ENCODE measurements around the gene MYD88.

MYD88 gene

DNA sequence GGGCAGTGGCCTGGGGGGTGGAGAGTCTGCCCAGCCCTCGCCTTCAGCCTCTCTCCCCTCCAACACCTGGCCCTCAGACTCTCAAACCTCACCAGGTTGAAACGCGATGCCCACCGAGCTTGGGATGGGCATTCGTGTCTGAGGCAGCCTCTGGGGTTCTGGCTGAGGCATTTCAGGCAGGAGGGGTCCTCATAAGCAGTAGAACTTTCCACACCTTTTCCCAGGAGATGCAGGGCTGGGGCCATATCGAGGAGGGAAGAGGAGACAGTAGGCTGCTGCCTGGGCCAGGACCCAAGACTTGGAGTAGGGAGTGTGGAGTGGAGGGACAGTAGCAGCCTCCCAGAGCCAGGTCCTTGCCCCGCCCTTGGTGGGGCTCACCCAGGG is 26.1 kb upstream of the MYD88 start:
- DNase-seq (ENCODE audit: low spot score): no peak

DNA sequence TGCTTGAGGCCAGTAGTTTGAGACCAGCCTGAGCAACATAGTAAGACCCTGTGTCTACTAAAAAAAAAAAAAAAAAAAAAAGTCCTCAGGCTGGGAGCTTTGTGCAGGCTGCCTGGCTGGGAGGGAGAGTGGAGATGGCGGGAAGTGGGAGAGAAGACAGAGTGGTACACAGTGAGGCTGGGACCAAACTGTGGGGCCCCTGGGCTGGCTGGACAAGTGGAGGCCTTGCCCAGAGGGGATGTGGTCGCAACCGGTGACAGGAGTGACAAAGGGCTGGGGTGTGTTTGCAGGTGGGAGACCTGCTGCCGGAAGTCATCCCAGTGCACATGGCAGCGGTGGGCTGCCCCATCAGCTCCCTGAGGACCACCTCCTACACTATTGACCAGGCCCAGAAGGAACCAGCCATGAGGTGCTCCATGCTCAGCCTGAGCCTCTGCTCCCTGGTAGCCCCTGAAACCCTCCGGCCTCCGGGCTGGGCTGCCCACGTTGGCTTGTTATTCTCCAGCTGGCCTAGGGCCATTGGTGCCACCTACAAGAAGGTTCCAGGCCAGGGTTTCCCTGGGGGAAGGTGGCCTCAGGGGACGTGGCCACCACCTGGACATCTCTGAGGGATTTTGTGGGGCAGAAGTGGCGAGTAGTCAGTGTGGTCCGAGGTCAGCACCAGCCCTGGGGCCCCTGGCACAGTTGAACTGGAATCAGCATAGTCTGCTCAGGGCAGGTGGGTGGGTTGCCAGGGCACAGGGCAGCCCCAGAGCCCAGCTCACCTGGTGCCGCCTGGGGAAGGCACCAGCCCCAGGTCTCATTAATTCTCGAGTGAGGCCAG is 24.2 kb upstream of the MYD88 start:
- DNase-seq (ENCODE audit: low spot score): no peak

DNA sequence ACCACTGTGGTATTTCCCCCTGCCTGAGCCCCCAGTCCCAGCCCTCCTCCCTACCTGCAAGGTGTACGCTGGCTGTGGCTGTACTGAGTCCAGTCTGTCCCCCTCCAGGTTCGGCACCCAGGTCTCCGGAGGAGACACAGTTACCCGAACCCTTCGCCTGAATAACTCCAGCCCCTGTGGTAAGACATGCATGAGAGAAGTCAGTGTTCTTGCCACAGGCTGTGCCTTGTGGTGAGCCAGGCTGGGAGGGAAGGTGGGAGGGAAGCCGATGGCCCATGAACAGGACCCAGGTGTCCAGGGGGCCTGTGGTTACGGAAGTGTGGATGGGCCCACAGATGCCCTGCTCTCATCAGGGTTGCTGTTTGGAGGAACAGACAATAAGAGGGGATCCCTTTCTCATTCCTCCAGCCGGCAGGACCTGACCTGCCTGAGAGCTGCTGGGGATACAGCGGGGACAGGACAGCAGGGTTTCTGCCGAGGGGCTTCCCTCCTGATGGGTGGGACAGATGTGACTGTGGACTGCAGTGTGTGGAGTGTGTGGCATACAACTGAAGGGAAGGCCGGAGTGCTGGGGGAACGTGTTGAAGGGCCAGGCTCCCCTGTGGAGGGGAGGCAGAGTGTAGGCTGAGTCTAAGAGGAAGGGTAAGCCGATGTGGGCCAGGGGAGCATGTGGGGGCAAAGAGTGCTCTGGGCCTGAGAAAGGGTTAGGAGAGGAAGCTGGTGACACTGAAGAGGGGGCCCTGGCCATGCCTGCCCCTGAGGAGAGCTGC is 23.4 kb upstream of the MYD88 start:
- no peak for DNase-seq (ENCODE audit: low spot score)

DNA sequence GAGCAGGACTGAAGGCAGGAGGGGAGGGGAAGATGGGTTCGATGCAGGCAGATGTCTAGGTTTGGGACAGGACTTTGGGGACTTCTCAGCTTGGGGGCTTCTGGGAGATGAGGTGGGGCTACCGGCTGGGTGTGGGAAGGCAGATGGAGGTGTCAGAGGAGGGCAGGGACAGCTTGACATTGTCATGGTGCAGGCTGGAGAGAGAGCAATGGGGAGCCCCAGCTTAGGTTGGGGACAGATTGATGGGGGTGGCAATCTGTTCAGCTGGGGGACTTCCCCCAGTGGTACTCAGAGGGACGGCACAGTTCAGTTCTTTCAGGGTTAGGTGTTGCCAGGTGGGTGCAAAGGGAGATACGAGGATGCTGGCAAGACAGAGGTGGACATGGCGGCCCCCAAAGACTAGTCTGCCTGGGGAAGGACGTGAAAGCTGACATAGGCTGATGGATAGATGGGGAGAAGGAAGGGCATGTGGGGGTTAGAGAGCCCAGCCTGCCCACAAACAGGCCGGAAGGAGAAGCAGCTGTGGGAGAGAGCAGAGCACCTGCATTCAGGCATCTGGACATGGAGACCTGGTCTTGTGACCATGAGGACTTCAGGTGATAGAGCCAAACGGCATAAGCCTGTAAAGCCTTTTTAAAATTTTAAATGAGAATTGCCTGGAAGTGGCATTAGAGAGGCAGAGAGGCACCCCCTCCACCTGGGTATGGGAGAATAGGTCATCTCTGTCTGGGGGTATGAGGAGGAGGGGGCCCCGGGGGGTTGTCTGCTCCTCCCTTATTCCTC is 22.6 kb upstream of the MYD88 start:
- no peak for DNase-seq (ENCODE audit: low spot score)

DNA sequence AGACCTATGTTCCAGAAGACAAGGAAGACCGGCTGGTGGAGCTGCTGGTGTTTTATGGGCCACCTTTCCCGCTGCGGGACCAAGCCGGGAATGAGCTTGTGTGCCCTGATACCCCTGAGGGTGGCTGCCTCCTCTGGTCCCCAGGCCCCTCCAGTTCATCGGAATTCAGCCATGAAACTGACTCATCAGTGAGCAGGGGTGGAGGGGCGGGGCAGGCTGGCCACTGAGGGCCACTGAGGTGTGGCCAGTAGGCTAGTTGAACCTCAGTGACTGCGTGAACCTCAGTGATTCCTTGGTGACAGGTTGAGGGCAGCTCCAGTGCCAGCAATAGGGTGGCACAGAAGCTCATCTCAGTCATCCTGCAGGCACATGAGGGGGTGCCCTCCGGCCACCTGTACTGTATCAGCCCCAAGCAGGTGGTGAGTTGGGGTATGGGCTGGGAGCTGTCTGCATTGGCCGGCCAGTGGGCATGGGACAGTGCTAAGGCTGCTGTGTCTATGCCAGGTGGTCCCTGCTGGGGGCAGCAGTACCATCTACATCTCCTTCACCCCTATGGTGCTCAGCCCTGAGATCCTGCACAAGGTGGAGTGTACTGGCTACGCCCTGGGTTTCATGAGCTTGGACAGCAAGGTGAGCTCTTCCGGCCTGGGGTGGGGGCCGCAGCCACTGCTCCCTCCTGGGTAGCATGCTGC is 21.8 kb upstream of the MYD88 start:
- DNase-seq (ENCODE audit: low spot score): no peak

DNA sequence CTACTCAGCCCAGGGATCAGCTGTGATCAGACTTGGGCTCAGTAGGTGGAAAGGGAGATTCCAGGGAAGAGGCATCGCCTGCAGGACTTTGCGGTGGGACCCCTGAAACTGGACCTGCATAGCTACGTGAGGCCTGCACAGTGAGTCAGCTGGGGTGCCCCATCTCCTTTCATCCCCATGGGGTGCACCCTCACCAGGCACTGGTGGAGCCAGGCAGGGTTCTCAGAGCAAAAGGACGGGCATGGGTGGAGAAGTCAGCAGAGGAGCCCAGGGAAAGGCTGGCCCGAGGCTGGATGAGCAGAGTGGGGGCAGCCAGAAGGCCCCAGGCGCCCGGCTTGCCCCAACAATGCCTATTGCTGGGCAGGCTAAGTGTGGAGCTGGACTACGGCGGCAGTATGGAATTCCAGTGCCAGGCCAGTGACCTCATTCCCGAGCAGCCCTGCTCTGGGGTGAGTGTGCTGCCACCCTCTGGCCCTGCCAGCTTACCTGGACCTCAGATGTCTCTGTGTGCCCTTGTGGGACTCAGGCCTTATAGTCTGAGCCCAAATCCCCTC is 21.2 kb upstream of the MYD88 start:
- no peak for DNase-seq (ENCODE audit: low spot score)

DNA sequence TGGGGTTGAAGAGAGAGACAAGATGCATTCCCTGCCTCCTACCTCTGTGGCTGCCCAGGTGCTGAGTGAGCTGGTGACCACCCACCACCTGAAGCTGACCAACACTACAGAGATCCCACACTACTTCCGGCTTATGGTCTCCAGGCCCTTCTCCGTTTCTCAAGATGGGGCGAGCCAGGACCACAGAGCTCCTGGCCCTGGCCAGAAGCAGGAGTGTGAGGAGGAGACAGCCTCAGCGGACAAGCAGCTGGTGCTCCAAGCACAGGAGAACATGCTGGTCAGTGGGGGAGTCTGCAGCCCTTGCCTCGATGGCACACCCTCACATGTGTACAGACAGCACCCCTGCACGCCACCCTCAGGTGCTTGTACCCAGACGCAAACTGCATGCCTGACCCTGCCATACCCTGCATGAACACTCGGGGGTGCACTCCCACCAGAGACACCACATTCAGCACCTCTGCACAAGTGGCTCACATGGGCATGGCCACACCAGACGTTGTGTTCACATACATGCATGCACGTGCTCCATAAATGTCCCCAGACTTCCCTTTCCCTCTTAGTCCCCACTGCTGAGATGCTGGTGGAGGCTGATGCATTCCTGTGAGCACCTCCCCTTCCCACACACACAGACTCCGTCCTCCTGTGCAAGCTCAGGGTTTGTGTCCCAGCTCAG is 20.6 kb upstream of the MYD88 start:
- peak; percentile 75 for DNase-seq (ENCODE audit: low spot score)

DNA sequence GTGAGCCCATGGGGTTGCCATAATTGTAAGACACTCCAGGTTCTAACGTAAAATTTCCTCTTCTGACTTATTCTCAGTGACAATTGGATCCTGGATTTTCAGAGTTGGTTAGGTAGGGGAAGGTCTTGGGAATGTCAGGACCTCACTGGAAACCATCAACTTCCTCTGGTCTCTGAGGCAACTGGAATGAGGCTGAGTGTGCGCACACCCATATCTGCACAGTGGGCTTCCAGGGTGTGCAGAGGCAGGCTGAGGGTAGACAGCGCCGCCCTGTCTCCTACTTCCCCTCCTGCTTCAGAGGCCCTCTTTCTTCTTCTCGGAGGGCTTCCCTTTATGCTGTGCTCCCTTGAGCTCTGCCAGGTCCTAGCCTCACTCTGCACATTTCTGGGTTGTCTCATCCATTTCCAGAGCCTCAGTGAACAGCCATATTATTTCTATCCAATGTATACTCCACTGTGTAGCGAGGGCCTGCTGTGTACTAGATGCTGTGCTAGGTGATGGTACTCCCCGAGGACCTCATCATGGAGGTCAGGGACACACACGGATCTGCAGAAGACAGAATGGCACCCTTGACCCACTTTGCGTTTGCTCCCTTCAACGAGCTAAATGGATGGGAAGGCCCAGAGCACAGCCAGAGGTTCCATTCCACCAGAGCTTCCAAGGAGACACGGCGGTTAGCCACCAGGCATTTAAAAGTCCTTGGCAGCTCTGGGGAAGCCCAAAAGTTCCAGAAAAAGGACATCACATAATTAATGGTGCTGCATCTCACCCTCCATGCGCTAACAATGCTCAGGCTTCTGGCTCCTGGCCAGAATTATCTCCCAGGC is 19.8 kb upstream of the MYD88 start:
- DNase-seq (ENCODE audit: low spot score): no peak

DNA sequence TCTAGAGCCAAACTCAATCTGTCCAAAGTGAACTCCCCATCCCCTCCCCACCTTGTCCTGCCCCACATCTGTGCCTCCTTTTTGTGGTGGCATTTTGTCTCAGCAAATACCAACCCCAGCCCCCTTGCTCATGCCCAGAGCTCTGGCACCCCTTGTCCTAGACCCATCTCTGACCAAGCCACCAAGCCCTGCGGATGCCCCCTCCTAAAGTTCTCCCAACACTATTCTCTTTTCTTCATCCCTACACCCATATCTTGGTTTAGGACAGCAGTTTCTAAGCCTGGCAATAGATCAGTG is 19.3 kb upstream of the MYD88 start:
- DNase-seq (ENCODE audit: low spot score): no peak

DNA sequence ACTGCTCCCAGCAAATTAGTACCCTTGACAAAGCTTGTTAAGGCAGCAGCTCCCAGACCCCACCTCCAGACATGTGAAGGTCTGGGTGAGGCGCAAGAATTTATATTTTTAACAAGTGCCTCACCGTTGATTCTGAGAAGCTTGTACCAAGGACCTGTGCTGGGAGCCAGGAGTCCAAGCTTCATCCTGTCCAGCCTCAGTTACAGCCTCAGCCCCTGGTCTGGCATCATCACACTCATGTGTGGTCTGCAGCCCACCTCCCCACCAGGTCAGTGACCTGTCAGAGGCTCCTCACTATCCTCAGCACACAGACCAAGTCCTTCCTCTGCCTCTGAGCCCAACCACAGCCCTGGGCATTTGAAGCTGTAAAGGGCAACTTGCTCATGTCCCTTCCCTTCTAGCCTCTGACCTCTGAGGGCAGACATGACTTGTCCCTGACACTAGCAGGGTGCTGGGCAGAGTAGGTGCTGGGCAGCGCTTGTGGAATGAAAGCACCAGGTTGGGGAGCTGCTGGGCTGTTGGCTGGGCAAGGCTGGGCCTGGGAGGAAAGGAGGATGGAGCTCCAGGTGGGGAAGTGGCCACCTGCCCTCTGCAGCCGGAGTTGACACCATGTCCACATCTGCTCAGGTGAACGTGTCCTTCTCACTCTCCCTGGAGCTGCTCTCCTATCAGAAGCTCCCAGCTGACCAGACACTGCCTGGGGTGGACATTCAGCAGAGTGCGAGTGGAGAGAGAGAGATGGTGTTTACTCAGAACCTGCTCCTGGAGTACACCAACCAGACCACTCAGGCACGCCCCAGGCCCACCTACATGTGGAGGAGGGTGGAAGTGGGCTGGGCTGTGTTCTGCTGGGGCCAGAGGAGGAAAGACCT is 18.4 kb upstream of the MYD88 start:
- no peak for DNase-seq (ENCODE audit: low spot score)

DNA sequence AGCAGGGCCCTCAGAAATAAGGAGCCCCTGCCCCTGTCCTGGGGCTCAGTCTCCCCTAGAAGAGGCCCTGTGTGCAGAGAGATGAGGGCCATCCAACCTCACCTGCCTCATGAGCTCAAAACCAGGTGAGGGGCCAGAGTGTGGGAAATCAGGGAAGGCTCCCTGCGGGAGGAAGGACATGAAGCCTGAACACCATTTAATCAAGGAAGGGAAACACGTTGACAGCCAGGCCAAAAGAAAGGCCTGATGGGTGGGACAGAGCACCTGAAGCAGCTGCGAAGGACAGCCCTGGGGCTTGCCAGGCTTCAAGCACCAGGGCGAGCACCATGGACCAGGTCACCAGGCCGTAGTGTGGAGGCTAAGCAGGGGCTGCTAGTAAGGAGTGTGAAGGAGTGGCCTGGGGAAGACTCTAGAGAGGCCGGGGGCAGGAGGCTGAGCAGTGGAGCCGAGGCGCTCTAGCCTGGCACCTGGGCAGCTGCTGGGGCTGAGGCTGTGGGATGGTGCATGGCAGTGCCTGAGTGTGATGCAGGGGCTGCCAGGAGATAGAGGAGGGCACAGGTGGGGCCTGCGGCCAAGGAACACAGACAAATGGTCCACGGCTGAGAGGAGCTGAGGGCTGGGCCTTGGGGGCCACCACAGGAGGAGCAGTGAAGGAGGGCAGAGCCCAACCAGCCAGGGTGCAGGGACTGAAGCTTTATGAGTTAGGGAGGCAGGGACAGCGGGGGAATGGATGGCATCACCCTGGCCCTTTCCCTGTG is 17.6 kb upstream of the MYD88 start:
- DNase-seq (ENCODE audit: low spot score): no peak

DNA sequence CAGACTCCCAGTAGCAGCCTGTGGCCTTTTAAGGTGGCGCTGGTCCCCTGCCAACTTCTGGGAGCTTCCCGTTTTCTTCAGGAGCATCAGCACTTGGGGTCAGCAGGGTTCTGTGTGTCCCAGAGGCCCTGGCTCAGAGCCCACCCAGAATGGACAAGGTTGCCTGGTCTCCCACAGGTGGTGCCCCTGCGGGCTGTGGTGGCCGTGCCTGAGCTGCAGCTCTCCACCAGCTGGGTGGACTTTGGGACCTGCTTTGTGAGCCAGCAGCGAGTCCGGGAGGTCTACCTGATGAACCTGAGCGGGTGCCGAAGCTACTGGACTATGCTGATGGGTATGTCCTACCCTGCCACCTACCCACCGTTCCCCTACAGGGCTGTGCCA is 17.0 kb upstream of the MYD88 start:
- DNase-seq (ENCODE audit: low spot score): no peak

DNA sequence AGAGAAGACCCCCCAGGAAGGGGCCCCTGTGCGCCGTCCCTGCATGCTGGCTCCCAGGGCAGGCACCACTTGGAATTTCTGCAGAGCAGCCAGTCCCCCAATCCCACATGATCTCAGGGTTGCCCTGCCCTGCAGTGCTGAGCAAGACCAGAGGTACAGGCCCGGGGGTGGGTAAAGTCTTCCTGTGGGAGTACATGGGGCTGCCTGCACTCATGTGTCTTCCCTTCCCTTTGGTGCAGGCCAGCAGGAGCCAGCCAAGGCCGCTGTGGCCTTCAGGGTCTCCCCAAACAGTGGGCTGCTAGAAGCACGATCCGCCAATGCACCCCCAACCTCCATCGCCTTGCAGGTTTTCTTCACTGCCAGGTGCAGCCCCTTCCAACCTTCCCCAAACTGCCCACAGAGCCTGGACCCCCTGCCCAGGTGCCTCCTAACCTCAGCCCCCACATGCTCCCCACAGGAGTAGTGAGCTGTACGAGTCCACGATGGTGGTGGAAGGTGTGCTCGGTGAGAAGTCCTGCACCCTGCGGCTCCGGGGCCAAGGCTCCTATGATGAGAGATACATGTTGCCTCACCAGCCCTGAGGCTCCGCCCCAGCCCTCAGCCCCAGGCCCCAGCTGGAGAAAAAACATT is 16.5 kb upstream of the MYD88 start:
- DNase-seq (ENCODE audit: low spot score): no peak

DNA sequence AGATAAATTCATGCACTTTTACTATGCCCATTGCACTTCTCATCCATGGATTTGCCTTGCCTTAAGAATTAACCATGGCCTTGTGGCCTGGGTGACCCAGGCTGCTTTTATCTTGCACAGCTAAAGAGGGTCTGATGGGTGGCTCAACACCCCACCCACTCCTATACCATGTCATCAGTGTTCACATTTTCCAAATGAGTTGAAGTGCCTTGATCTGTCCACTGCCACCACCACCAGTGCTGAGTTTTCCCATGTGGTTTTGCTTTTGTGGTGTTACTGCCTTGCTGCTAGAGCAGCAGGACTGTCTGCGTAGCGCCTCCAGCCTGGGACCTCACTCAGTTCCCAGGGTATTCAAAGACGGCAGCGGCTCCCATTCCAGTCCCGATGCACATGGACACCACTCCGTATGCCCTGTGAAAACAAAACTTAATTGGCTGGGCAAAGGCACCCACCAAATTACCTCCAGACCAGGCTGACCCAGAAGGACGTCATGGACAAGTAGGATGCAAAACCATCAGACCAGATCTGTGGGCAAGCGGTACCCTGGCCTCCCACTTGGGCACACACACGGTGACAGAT is 15.7 kb upstream of the MYD88 start:
- DNase-seq (ENCODE audit: low spot score): no peak

DNA sequence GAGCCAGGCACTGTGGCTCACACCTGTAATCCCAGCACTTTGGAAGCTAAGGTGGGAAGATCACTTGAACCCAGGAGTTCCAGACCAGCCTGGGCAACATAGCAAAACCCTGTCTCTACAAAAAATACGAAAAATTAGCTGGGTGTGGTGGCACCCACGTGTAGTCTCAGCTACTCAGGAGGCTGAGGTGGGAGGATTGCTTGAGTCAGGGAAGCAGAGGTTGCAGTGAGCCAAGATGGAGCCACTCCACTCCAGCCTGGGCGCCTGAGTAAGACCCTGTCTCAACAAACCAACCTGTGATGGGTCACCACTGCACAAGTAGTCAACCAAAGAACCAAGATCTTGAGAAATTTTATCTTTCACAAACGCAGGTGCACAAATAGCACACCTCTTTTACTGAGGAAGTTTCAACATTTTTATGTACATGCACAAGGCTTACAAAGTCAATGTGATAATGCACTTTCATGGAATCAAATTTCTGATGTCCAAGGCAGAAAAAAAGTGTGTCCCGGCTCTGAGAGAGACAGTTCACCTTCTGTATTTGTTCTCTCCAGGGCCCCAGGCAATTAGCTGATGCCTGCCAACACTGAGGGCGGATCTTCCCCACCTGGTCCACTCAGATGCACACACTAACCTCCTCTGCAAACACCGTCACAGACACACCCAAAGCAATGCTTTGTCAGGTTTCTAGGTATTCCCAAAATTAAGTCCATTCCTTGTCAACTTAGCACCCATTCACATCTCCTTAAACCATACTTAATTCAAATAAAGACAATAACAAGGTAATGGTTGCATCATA is 13.9 kb upstream of the MYD88 start:
- no peak for DNase-seq (ENCODE audit: low spot score)

DNA sequence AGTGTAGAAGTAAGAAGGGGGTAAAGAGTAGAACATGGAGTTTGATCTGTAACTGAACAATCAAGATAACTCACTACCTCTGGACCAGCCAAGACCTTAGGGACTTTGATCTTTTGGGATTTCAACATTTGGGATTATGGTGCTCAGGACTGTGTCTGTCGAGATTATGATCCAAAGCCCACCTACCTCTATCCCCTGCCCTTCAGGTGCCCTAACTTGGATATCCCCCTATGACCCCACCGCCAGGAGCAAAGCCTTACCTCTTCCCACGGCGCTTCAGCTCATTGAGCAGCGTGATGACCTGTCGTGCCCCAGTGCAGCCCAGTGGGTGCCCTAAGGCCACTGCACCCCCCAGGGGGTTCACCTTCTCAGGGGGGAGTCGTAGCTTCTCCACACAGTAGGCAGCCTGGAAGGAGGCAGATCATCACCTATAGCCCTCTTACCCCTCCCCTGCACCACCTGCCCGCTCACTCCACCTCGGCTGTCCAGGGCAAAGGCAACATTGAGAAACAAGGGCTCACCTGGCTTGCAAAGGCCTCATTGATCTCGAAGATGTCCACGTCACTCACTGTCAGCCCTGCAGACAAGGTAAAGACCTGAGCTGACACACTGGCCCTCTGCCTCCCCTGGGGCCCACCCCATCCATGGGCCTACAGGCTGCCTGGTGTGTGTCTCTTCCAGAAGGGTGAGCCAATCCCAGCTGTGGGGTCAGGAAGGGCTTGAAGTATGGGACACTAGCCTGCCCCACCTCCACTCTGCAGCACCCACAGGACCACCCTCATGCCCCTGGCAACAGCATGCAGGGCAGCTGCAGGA is 12.9 kb upstream of the MYD88 start:
- no peak for DNase-seq (ENCODE audit: low spot score)

Measured in COLO829 (cell line).